Measurements from ENCODE around the gene ALCAM.

- TF ChIP-seq TAF1 (IDR thresholded peaks at IDR 0.05; ENCODE audit: borderline replicate concordance, insufficient read depth, low read length) (no peak), REST (IDR thresholded peaks at IDR 0.05; ENCODE audit: insufficient read depth in 1 of 2, low read depth in 2 of 2, low read length in 2 of 2) (no peak)
These were observed 63.7 kb downstream of the ALCAM start for GRCh38 chr3:105430455-105430854.
